ENCODE data around the gene PGM2L1.

PGM2L1 gene

DNA sequence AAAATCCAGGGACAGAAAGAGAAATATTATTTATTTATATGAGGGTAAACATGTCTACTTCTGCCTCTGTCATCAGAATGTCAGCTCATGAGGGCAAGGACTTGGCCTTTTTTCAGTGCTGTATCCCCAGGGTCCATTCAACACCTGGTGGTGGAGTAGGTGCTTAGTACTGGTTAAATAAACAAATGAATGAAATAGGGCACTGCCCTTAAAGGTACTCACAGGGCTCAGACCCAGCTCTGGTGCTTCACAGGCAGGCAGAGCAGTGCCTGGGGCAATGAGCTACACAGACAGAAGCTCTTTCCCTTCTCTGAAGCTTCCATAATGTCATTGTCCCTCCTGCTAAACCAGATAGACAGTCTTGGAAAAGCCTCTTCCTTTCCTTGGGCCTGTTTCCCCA, 117.7 kb downstream of the PGM2L1 start:
- no peak for TF ChIP-seq EZH2phosphoT487 (IDR thresholded peaks at IDR 0.05; ENCODE audit: borderline replicate concordance)
- TF ChIP-seq, protein P1, sequence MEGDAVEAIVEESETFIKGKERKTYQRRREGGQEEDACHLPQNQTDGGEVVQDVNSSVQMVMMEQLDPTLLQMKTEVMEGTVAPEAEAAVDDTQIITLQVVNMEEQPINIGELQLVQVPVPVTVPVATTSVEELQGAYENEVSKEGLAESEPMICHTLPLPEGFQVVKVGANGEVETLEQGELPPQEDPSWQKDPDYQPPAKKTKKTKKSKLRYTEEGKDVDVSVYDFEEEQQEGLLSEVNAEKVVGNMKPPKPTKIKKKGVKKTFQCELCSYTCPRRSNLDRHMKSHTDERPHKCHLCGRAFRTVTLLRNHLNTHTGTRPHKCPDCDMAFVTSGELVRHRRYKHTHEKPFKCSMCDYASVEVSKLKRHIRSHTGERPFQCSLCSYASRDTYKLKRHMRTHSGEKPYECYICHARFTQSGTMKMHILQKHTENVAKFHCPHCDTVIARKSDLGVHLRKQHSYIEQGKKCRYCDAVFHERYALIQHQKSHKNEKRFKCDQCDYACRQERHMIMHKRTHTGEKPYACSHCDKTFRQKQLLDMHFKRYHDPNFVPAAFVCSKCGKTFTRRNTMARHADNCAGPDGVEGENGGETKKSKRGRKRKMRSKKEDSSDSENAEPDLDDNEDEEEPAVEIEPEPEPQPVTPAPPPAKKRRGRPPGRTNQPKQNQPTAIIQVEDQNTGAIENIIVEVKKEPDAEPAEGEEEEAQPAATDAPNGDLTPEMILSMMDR (conservative IDR thresholded peaks at IDR 0.05; ENCODE audit: low read length), result no peak
- Histone ChIP-seq H3F3A (ENCODE audit: low read depth) (no peaks in the 10 kb centered on the region), H4K20me1 (ENCODE audit: insufficient read depth, low read length, poor library complexity, severe bottlenecking) (no peaks in the 10 kb centered on the region), H3K9me3 (ENCODE audit: insufficient read depth, low read depth, low read length) (no peaks in the 10 kb centered on the region), H3K4me2 (ENCODE audit: low read depth, low read length, poor library complexity, severe bottlenecking) (no peak overlapping the region), H3K9ac (ENCODE audit: low read depth, low read length, poor library complexity, severe bottlenecking) (no peak overlapping the region), H3K36me3 (ENCODE audit: insufficient read depth, low read length) (no peaks in the 10 kb centered on the region), H3K4me3 (ENCODE audit: low read length, poor library complexity, severe bottlenecking) (no peak overlapping the region), H3K79me2 (ENCODE audit: insufficient read depth, low read length) (no peaks in the 10 kb centered on the region), H3K4me1 (ENCODE audit: insufficient read depth, low read length, poor library complexity, severe bottlenecking) (no peaks in the 10 kb centered on the region), H3K27me3 (ENCODE audit: insufficient read depth, low read length, poor library complexity, severe bottlenecking) (no peaks in the 10 kb centered on the region), H2AFZ (ENCODE audit: low read length) (no peak overlapping the region), H3K9me2 (replicated peaks; ENCODE audit: low read depth, low read length) (no peaks in the 10 kb centered on the region)
